HEK293 (cell line): ENCODE results near the gene LRRC8E.

Experiments used
- CTCF ChIA-PET: fragments of 350-600 bp; formaldehyde crosslinking; extraction: SDS; loops from one replicate; lab custom pipeline; 2021; ENCODE audit warnings: antibody characterized with exemption; lab: Yijun Ruan, JAX
- POLR2A ChIA-PET: fragments of 300-600 bp; formaldehyde crosslinking; extraction: SDS; loops from one replicate; lab custom pipeline; 2020; ENCODE audit warnings: antibody characterized with exemption, inconsistent platforms; lab: Yijun Ruan, JAX
- H3K27ac ChIP-seq: fragments of 200-500 bp; sonication (Bioruptor generic); 2 replicates; pipeline ENCODE4 v1.5.1; 2014; ENCODE audit warnings: low read depth, low read length, control low read depth, inconsistent platforms; ENCODE audit errors: extremely low read depth
- H3K36me3 ChIP-seq, 2 experiments: fragments of 200-500 bp in 1 of 2; sonication (Bioruptor generic) in 1 of 2; 1 replicate in 1 of 2; 2 replicates in 1 of 2; pipeline ENCODE4 v1.5.1; 2014 to 2017; ENCODE audit warnings: inconsistent platforms in 2 of 2, low read length in 2 of 2; ENCODE audit not compliant: control insufficient read depth in 2 of 2, insufficient read depth in 1 of 2
- H3K4me1 ChIP-seq: fragments of 200-500 bp; sonication (Bioruptor generic); 2 replicates; pipeline ENCODE4 v1.5.1; 2014; ENCODE audit warnings: mild to moderate bottlenecking, low read length, inconsistent platforms; ENCODE audit not compliant: control insufficient read depth, insufficient read depth
- H3K4me3 ChIP-seq: 2 replicates; pipeline ENCODE4 v1.5.1; 2011; ENCODE audit warnings: low read depth, mild to moderate bottlenecking, control low read depth, low read length, moderate library complexity
- H3K9me3 ChIP-seq: fragments of 200-500 bp; sonication (Bioruptor generic); 2 replicates; pipeline ENCODE4 v1.5.1; 2014; ENCODE audit warnings: low read depth, low read length, inconsistent platforms; ENCODE audit not compliant: control insufficient read depth, insufficient read depth
- GLIS1 ChIP-seq: fragments of 450-650 bp; formaldehyde crosslinking; IDR thresholded peaks from 2 replicates; pipeline ENCODE4 v1.5.1; 2016; ENCODE audit warnings: missing biosample characterization, missing genetic modification characterization
- HOXD13 ChIP-seq: sonication (generic); formaldehyde crosslinking; IDR thresholded peaks from 2 replicates; pipeline ENCODE4 v1.8.0; 2022; ENCODE audit warnings: missing genetic modification reagents, borderline replicate concordance
- KLF17 ChIP-seq: fragments of 450-650 bp; formaldehyde crosslinking; IDR thresholded peaks from 2 replicates; pipeline ENCODE4 v1.5.1; 2016; ENCODE audit warnings: missing biosample characterization, missing genetic modification characterization
- PRDM10 ChIP-seq: fragments of 450-650 bp; formaldehyde crosslinking; IDR thresholded peaks from 2 replicates; pipeline ENCODE4 v1.5.1; 2016; ENCODE audit warnings: missing biosample characterization, missing genetic modification characterization
- SALL2 ChIP-seq: fragments of 450-650 bp; formaldehyde crosslinking; IDR thresholded peaks from 2 replicates; pipeline ENCODE4 v1.5.0; 2017; ENCODE audit warnings: missing biosample characterization, mild to moderate bottlenecking, missing genetic modification characterization, borderline replicate concordance
- SP2 ChIP-seq: fragments of 450-650 bp; formaldehyde crosslinking; IDR thresholded peaks from 2 replicates; pipeline ENCODE4 v1.5.1; 2016; ENCODE audit warnings: missing biosample characterization, missing genetic modification characterization
- SP3 ChIP-seq: fragments of 450-650 bp; formaldehyde crosslinking; IDR thresholded peaks from 2 replicates; pipeline ENCODE4 v1.5.1; 2016; ENCODE audit warnings: missing biosample characterization, missing genetic modification characterization
- ZBTB26 ChIP-seq: fragments of 450-650 bp; formaldehyde crosslinking; optimal IDR thresholded peaks from 2 replicates; pipeline ENCODE3; 2016; ENCODE audit warnings: missing biosample characterization, mild to moderate bottlenecking, missing genetic modification characterization
- ZFP3 ChIP-seq: fragments of 450-650 bp; formaldehyde crosslinking; IDR thresholded peaks from 2 replicates; pipeline ENCODE4 v1.5.1; 2016; ENCODE audit warnings: low read depth, missing biosample characterization, missing genetic modification characterization
- ZIC2 ChIP-seq: fragments of 450-650 bp; formaldehyde crosslinking; IDR thresholded peaks from 2 replicates; pipeline ENCODE4 v1.5.1; 2016; ENCODE audit warnings: missing biosample characterization, missing genetic modification characterization
- ZNF10 ChIP-seq: fragments of 450-650 bp; formaldehyde crosslinking; IDR thresholded peaks from 2 replicates; pipeline ENCODE4 v1.5.1; 2017; ENCODE audit warnings: missing biosample characterization, missing genetic modification characterization
- ZNF214 ChIP-seq: fragments of 450-650 bp; formaldehyde crosslinking; IDR thresholded peaks from 2 replicates; pipeline ENCODE4 v1.5.1; 2017; ENCODE audit warnings: missing biosample characterization, mild to moderate bottlenecking, missing genetic modification characterization, borderline replicate concordance
- ZNF292 ChIP-seq: fragments of 450-650 bp; formaldehyde crosslinking; IDR thresholded peaks from 2 replicates; pipeline ENCODE4 v1.5.1; 2016; ENCODE audit warnings: low read depth, missing biosample characterization, missing genetic modification characterization, borderline replicate concordance
- ZNF366 ChIP-seq: fragments of 450-650 bp; formaldehyde crosslinking; conservative IDR thresholded peaks from 2 replicates; pipeline ENCODE4 v1.5.1; 2016; ENCODE audit warnings: missing biosample characterization, missing genetic modification characterization
- ZNF488 ChIP-seq: fragments of 450-650 bp; formaldehyde crosslinking; IDR thresholded peaks from 2 replicates; pipeline ENCODE4 v1.5.1; 2016; ENCODE audit warnings: missing biosample characterization, missing genetic modification characterization
- ZNF549 ChIP-seq: fragments of 450-650 bp; IDR thresholded peaks from 2 replicates; pipeline ENCODE4 v1.5.1; 2018; ENCODE audit warnings: missing biosample characterization, missing genetic modification characterization, mild to moderate bottlenecking, inconsistent platforms, moderate library complexity
- ZNF639 ChIP-seq: fragments of 450-650 bp; formaldehyde crosslinking; IDR thresholded peaks from 2 replicates; pipeline ENCODE4 v1.5.1; 2016; ENCODE audit warnings: missing biosample characterization, missing genetic modification characterization

LRRC8E gene

GRCh38 chr19:7866399-7867091 is 21.8 kb upstream of the LRRC8E start:
- peaks cover 0 to 8% of the 10 kb centered on the region in 2 experiments; a peak in 1 of 3 replicates for H3K36me3 ChIP-seq
- no peak overlapping the region for H3K4me3 ChIP-seq
- no peak overlapping the region for H3K27ac ChIP-seq
- TF ChIP-seq HOXD13 (CRISPR knock-in tag) = no peak
- TF ChIP-seq ZNF549 = no peak
- no peak for TF ChIP-seq SALL2 (tag by site-specific recombination)
- TF ChIP-seq ZBTB26 (tag by site-specific recombination) = no peak
- no peak for TF ChIP-seq ZNF214 (tag by site-specific recombination)
- TF ChIP-seq SP2 (tag by site-specific recombination) = no peak
- TF ChIP-seq ZNF10 (tag by site-specific recombination) = no peak
- no peak for TF ChIP-seq ZFP3 (tag by site-specific recombination)
- TF ChIP-seq SP3 (tag by site-specific recombination) = no peak
- no peaks in the 10 kb centered on the region for H3K9me3 ChIP-seq
- CTCF ChIA-PET = interaction anchor here (0.7 to 1.4 kb wide), 2 partner anchors 13 to 37 kb away, joined by 3 read pairs; partner anchors contain the start of gene MAP2K7
- POLR2A ChIA-PET = interaction anchor here (1.0 to 1.1 kb wide), 2 partner anchors 37 to 63 kb away, joined by 3 read pairs; partner anchors contain the start of gene MAP2K7
- peaks cover 6% of the 10 kb centered on the region; the same call in 1 of the 2 replicates for H3K4me1 ChIP-seq

GRCh38 chr19:7867092-7867844 is 21.0 kb upstream of the LRRC8E start:
- Histone ChIP-seq H3K4me1 (peaks cover 6% of the 10 kb centered on the region), H3K4me3 (no peak overlapping the region), H3K27ac (no peak overlapping the region), H3K9me3 (no peaks in the 10 kb centered on the region), H3K36me3 (peaks cover 0 to under 1% of the 10 kb centered on the region in 2 experiments; a peak in 1 of 3 replicates)
- TF ChIP-seq ZNF292 (tag by site-specific recombination) = no peak
- no peak for TF ChIP-seq KLF17 (tag by site-specific recombination)
- no peak for TF ChIP-seq ZNF639 (tag by site-specific recombination)
- TF ChIP-seq PRDM10 (tag by site-specific recombination) = peak; percentile 58
- peak; percentile 94 for TF ChIP-seq GLIS1
- 0 out of 2 replicates have a peak, but pooled peaks have one; percentile 24 for TF ChIP-seq ZIC2 (tag by site-specific recombination)
- no peak for TF ChIP-seq ZNF366
- no peak for TF ChIP-seq ZNF488 (tag by site-specific recombination)
- ChIA-PET CTCF (interaction anchor here (0.7 to 2.4 kb wide), 4 partner anchors 13 to 384 kb away, joined by 3 to 19 read pairs (median 4); partner anchors contain the start of gene MAP2K7), POLR2A (no interaction called here)
